K562 (cell line): ENCODE results near the gene HDAC1. TPM values are rescaled to one million over a fixed set of nuclear protein-coding genes. Genes with fewer than 3 reads are reported as not detected.

Source experiments
- C11orf30 ChIP-seq: fragments of 450-650 bp; IDR thresholded peaks from 2 replicates; pipeline ENCODE4 v1.6.1; 2016; ENCODE audit warnings: low read depth, mild to moderate bottlenecking
- CREB1 ChIP-seq, 2 experiments: sonication (generic) in 1 of 2; formaldehyde crosslinking in 1 of 2; IDR thresholded peaks; 2 replicates each; pipeline versions ENCODE4 v1.6.1 to v1.8.0; 2012 to 2022; ENCODE audit warnings: inconsistent platforms in 1 of 2, mild to moderate bottlenecking in 1 of 2, missing genetic modification reagents in 1 of 2, moderate library complexity in 1 of 2
- EP300 ChIP-seq: IDR thresholded peaks from 2 replicates; pipeline ENCODE4 v1.6.1; 2012; ENCODE audit warnings: low read length, improper control_type of control experiment
- ETV1 ChIP-seq: fragments of 450-650 bp; conservative IDR thresholded peaks from 2 replicates; pipeline ENCODE4 v1.6.1; 2016; ENCODE audit warnings: missing genetic modification characterization, control low read depth, low read depth, missing compliant biosample characterization
- HNRNPK ChIP-seq: fragments of 200-400 bp; formaldehyde crosslinking; IDR thresholded peaks from one replicate; pipeline ENCODE4 v1.6.1; 2018; ENCODE audit warnings: mild to moderate bottlenecking, low read depth, low read length; ENCODE audit not compliant: poor library complexity, severe bottlenecking
- KLF1 ChIP-seq: fragments of 450-650 bp; IDR thresholded peaks from 2 replicates; pipeline ENCODE4 v1.6.1; 2016; ENCODE audit warnings: missing genetic modification characterization, missing compliant biosample characterization
- MXI1 ChIP-seq: IDR thresholded peaks from 2 replicates; pipeline ENCODE4 v1.6.1; 2011; ENCODE audit warnings: low read depth, mild to moderate bottlenecking, improper control_type of control experiment, low read length
- PHB ChIP-seq: fragments of 250-450 bp; sonication (Bioruptor Pico); IDR thresholded peaks from 2 replicates; pipeline ENCODE4 v1.5.0; 2021
- SP1 ChIP-seq: sonication (generic); formaldehyde crosslinking; IDR thresholded peaks from 2 replicates; pipeline ENCODE4 v1.8.1; 2022; ENCODE audit warnings: mild to moderate bottlenecking, missing genetic modification reagents
- SREBF2 ChIP-seq: sonication (generic); formaldehyde crosslinking; IDR thresholded peaks from 2 replicates; pipeline ENCODE4 v1.4.0; 2020; ENCODE audit warnings: mild to moderate bottlenecking, missing genetic modification reagents
- TOE1 ChIP-seq, 2 experiments: fragments of 450-650 bp in 1 of 2; sonication (generic) in 1 of 2; formaldehyde crosslinking in 1 of 2; IDR thresholded peaks; 2 replicates each; pipeline versions ENCODE4 v1.7.1 to v1.8.0; 2016 to 2022; ENCODE audit warnings: borderline replicate concordance in 2 of 2, mild to moderate bottlenecking in 2 of 2, antibody characterized with exemption in 1 of 2, inconsistent platforms in 1 of 2, low read depth in 1 of 2, missing genetic modification reagents in 1 of 2, moderate library complexity in 1 of 2
- ZC3H4 ChIP-seq: sonication (generic); formaldehyde crosslinking; IDR thresholded peaks from 2 replicates; pipeline ENCODE4 v1.9.0; 2021; ENCODE audit warnings: missing genetic modification reagents, borderline replicate concordance
- ZNF3 ChIP-seq: fragments of 250-450 bp; sonication (Bioruptor Pico); IDR thresholded peaks from 2 replicates; pipeline ENCODE4 v1.5.0; 2021; ENCODE audit warnings: mild to moderate bottlenecking, moderate library complexity
- ZNF77 ChIP-seq: fragments of 250-450 bp; sonication (Bioruptor Pico); IDR thresholded peaks from 2 replicates; pipeline ENCODE4 v1.5.0; 2020
- polyA plus RNA-seq, 8 experiments: library from polyadenylated mRNA; depleted of rRNA in 4 of 8; stranded (reverse) in 5 of 8; unstranded in 3 of 8; fragments of >200 nt; fragmentation: Nextera tagmentation in 2 of 8; fragmentation: Illumina TruSeq in 1 of 8; extraction: Ambion mirVana in 2 of 8; extraction: Trizol in 1 of 8; gene quantifications; 2 replicates each; pipeline versions ENCODE4 v1.2.1 to v1.2.3, GENCODE V29; 2011 to 2014; ENCODE audit warnings: inconsistent platforms in 1 of 8, missing spikeins in 1 of 8
- total RNA-seq, 7 experiments: library from RNA; depleted of rRNA in 6 of 7; stranded (reverse); fragments of >200 nt in 6 of 7; fragmentation: Illumina TruSeq in 2 of 7; extraction: Trizol in 2 of 7; gene quantifications; 2 replicates each; pipeline versions ENCODE4 v1.2.1 to v1.2.3, GENCODE V29; 2011 to 2021; ENCODE audit warnings: low replicate concordance in 1 of 7
- TF ChIP-seq, protein P1 (sequence below): fragments of 200-800 bp; sonication (Bioruptor generic); IDR thresholded peaks from 2 replicates; pipeline ENCODE4 v1.6.1; 2016; ENCODE audit warnings: missing genetic modification characterization, missing compliant biosample characterization
- TF ChIP-seq, protein P2 (sequence below): fragments of 250-450 bp; sonication (Bioruptor Pico); IDR thresholded peaks from 2 replicates; pipeline ENCODE4 v1.8.0; 2022; ENCODE audit warnings: inconsistent platforms
- TF ChIP-seq, protein P3 (sequence below): fragments of 250-450 bp; sonication (Bioruptor Pico); IDR thresholded peaks from 2 replicates; pipeline ENCODE4 v1.5.0; 2022; ENCODE audit warnings: mild to moderate bottlenecking

Gene HDAC1
- total and polyA plus RNA-seq, 9 of the 15 experiments (the other 6 are each of a cell fraction or from before 2014, with no cell fraction given), result 169 to 384 (median 193) TPM

DNA sequence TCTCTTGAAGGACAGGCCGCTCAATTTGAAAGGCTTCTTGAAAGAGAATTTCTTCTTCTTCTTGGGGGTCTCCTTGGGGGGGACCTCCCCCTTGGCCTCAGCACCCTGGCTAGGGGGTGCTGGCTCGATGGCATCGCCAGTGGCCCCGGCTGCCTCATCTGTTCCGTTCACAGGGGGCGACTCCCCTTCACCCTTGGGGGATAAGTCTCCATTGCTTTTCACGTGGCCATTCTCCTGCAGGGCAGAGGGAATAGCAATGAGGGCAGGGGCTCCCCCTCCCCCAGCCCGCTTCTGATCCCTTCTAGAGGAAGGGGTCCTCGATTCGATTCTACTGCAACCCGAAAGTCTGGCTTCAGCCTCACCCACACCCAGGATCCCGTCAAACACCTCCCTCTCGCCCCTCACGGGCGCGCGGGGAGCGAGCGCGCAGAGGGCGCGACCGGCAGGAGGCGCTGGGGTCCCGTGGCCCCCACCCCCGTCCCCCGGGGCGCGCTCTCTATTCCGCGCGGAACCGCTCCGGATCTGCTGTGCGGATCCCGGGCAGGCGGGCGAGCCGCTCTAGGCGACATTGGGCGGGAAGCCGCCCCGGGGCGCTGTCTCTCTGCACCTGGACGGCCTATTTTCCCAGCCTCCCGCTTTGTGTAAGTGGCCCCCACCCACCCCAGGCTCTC, 43.1 kb downstream of the HDAC1 start (continued):
- TF ChIP-seq, protein P1, sequence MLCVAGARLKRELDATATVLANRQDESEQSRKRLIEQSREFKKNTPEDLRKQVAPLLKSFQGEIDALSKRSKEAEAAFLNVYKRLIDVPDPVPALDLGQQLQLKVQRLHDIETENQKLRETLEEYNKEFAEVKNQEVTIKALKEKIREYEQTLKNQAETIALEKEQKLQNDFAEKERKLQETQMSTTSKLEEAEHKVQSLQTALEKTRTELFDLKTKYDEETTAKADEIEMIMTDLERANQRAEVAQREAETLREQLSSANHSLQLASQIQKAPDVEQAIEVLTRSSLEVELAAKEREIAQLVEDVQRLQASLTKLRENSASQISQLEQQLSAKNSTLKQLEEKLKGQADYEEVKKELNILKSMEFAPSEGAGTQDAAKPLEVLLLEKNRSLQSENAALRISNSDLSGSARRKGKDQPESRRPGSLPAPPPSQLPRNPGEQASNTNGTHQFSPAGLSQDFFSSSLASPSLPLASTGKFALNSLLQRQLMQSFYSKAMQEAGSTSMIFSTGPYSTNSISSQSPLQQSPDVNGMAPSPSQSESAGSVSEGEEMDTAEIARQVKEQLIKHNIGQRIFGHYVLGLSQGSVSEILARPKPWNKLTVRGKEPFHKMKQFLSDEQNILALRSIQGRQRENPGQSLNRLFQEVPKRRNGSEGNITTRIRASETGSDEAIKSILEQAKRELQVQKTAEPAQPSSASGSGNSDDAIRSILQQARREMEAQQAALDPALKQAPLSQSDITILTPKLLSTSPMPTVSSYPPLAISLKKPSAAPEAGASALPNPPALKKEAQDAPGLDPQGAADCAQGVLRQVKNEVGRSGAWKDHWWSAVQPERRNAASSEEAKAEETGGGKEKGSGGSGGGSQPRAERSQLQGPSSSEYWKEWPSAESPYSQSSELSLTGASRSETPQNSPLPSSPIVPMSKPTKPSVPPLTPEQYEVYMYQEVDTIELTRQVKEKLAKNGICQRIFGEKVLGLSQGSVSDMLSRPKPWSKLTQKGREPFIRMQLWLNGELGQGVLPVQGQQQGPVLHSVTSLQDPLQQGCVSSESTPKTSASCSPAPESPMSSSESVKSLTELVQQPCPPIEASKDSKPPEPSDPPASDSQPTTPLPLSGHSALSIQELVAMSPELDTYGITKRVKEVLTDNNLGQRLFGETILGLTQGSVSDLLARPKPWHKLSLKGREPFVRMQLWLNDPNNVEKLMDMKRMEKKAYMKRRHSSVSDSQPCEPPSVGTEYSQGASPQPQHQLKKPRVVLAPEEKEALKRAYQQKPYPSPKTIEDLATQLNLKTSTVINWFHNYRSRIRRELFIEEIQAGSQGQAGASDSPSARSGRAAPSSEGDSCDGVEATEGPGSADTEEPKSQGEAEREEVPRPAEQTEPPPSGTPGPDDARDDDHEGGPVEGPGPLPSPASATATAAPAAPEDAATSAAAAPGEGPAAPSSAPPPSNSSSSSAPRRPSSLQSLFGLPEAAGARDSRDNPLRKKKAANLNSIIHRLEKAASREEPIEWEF (CRISPR knock-in tag), result no peak
- TF ChIP-seq, protein P2, sequence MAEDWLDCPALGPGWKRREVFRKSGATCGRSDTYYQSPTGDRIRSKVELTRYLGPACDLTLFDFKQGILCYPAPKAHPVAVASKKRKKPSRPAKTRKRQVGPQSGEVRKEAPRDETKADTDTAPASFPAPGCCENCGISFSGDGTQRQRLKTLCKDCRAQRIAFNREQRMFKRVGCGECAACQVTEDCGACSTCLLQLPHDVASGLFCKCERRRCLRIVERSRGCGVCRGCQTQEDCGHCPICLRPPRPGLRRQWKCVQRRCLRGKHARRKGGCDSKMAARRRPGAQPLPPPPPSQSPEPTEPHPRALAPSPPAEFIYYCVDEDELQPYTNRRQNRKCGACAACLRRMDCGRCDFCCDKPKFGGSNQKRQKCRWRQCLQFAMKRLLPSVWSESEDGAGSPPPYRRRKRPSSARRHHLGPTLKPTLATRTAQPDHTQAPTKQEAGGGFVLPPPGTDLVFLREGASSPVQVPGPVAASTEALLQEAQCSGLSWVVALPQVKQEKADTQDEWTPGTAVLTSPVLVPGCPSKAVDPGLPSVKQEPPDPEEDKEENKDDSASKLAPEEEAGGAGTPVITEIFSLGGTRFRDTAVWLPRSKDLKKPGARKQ (CRISPR knock-in tag), result no peak
- no peak for TF ChIP-seq KLF1 (tag)
- TF ChIP-seq, protein P3, sequence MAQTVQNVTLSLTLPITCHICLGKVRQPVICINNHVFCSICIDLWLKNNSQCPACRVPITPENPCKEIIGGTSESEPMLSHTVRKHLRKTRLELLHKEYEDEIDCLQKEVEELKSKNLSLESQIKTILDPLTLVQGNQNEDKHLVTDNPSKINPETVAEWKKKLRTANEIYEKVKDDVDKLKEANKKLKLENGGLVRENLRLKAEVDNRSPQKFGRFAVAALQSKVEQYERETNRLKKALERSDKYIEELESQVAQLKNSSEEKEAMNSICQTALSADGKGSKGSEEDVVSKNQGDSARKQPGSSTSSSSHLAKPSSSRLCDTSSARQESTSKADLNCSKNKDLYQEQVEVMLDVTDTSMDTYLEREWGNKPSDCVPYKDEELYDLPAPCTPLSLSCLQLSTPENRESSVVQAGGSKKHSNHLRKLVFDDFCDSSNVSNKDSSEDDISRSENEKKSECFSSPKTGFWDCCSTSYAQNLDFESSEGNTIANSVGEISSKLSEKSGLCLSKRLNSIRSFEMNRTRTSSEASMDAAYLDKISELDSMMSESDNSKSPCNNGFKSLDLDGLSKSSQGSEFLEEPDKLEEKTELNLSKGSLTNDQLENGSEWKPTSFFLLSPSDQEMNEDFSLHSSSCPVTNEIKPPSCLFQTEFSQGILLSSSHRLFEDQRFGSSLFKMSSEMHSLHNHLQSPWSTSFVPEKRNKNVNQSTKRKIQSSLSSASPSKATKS (CRISPR knock-in tag), result no peak
- peak; percentile 79; the same call in 1 of the 2 replicates for TF ChIP-seq ZC3H4 (CRISPR knock-in tag)
- no peak for TF ChIP-seq ZNF77 (CRISPR knock-in tag)
- TF ChIP-seq C11orf30, result no peak
- TF ChIP-seq HNRNPK, result peak; percentile 7
- no peak for TF ChIP-seq ETV1 (tag)
- TF ChIP-seq EP300, result no peak
- no peak for TF ChIP-seq MXI1
- no peak for TF ChIP-seq SREBF2 (CRISPR knock-in tag)
- no peak for TF ChIP-seq CREB1 (IDR thresholded peaks at IDR 0.05)
- TF ChIP-seq CREB1 (CRISPR knock-in tag; IDR thresholded peaks at IDR 0.05), result peak; percentile 62
- no peak for TF ChIP-seq PHB (CRISPR knock-in tag)
- no peak for TF ChIP-seq ZNF3 (CRISPR knock-in tag)
- TF ChIP-seq TOE1 (IDR thresholded peaks at IDR 0.05; ENCODE audit: borderline replicate concordance), result no peak
- no peak for TF ChIP-seq TOE1 (CRISPR knock-in tag; IDR thresholded peaks at IDR 0.05; ENCODE audit: borderline replicate concordance, low read depth)
- TF ChIP-seq SP1 (CRISPR knock-in tag), result peak; percentile 78
